GM18909 (cell line): ENCODE measurements around the gene XRCC6.
"Not testable (repeated sequence)": the region's sequence is repeated elsewhere in the genome, so short reads cannot be mapped to it uniquely, and the experiment has no call there.

ENCODE experiments used
- ATAC-seq: cut with Tn5 transposase; IDR thresholded peaks from one replicate; pipeline ENCODE4 v1.9.1; 2021; ENCODE audit warnings: mild to moderate bottlenecking; ENCODE audit not compliant: unreplicated experiment, poor library complexity

The XRCC6 gene

GRCh38 chr22:41647771-41648170 is 26.7 kb downstream of the XRCC6 start:
- ATAC-seq, result no peak

GRCh38 chr22:41648432-41648831 is 27.3 kb downstream of the XRCC6 start:
- no peak for ATAC-seq

GRCh38 chr22:41650229-41650628 is 29.1 kb downstream of the XRCC6 start:
- ATAC-seq, result no peak

GRCh38 chr22:41650821-41651220 is 29.7 kb downstream of the XRCC6 start:
- no peak for ATAC-seq

GRCh38 chr22:41654322-41654721 is 33.2 kb downstream of the XRCC6 start:
- ATAC-seq, result no peak

- ATAC-seq, result no peak
Measured at GRCh38 chr22:41656556-41656955, 35.5 kb downstream of the XRCC6 start.

GRCh38 chr22:41657709-41658108 is 36.6 kb downstream of the XRCC6 start:
- ATAC-seq, result no peak

GRCh38 chr22:41658869-41659268 is 37.8 kb downstream of the XRCC6 start:
- ATAC-seq, result no peak

GRCh38 chr22:41659941-41660340 is 38.8 kb downstream of the XRCC6 start:
- no peak for ATAC-seq

- ATAC-seq, result no peak
Measured at GRCh38 chr22:41660416-41660815, 39.3 kb downstream of the XRCC6 start.

- no peak for ATAC-seq
Measured at GRCh38 chr22:41661088-41661487, 40.0 kb downstream of the XRCC6 start.

- no peak for ATAC-seq
Measured at GRCh38 chr22:41661713-41662112, 40.6 kb downstream of the XRCC6 start.

GRCh38 chr22:41663594-41663993 is 42.5 kb downstream of the XRCC6 start:
- not testable (repeated sequence) for ATAC-seq

GRCh38 chr22:41664490-41664889 is 43.4 kb downstream of the XRCC6 start:
- ATAC-seq, result no peak

- no peak for ATAC-seq
Measured at GRCh38 chr22:41664951-41665350, 43.9 kb downstream of the XRCC6 start.

GRCh38 chr22:41668971-41669911 is 48.1 kb downstream of the XRCC6 start:
- ATAC-seq, result no peak

- not testable (repeated sequence) for ATAC-seq
Measured at GRCh38 chr22:41672096-41672495, 51.0 kb downstream of the XRCC6 start.

- ATAC-seq, result no peak
Measured at GRCh38 chr22:41672780-41673509, 51.9 kb downstream of the XRCC6 start.

GRCh38 chr22:41674846-41675340 is 53.8 kb downstream of the XRCC6 start:
- ATAC-seq, result no peak

GRCh38 chr22:41676134-41676533 is 55.0 kb downstream of the XRCC6 start:
- no peak for ATAC-seq

GRCh38 chr22:41681616-41682015 is 60.5 kb downstream of the XRCC6 start:
- no peak for ATAC-seq
